Duodenal mucosa (tissue), 2 donors: ENCODE data around the gene NOP16.

Experiments
- H3K27ac ChIP-seq: one replicate; pipeline ENCODE4 v1.7.0; 2013; ENCODE audit warnings: low read depth, low read length
- H3K27me3 ChIP-seq, 2 donors: one replicate each; pipeline ENCODE4 v1.7.0; 2013; ENCODE audit warnings: low read length in 2 of 2, control low read depth in 1 of 2; ENCODE audit not compliant: insufficient read depth in 2 of 2, control insufficient read depth in 1 of 2
- H3K36me3 ChIP-seq, 2 donors: one replicate each; pipeline ENCODE4 v1.7.0; 2013; ENCODE audit warnings: low read length in 2 of 2, control low read depth in 1 of 2; ENCODE audit not compliant: insufficient read depth in 2 of 2, control insufficient read depth in 1 of 2
- H3K4me1 ChIP-seq, 2 donors: one replicate each; pipeline ENCODE4 v1.7.0; 2013; ENCODE audit warnings: low read length in 2 of 2, control low read depth in 1 of 2; ENCODE audit not compliant: insufficient read depth in 2 of 2, control insufficient read depth in 1 of 2
- H3K4me3 ChIP-seq, 2 donors: one replicate each; pipeline ENCODE4 v1.7.0; 2013; ENCODE audit warnings: low read length in 2 of 2, low read depth in 1 of 2
- H3K9ac ChIP-seq, 2 donors: one replicate each; pipeline ENCODE4 v1.7.0; 2013; ENCODE audit warnings: low read length in 2 of 2, low read depth in 1 of 2
- H3K9me3 ChIP-seq, 2 donors: one replicate each; pipeline ENCODE4 v1.7.0; 2013; ENCODE audit warnings: low read length in 2 of 2, control low read depth in 1 of 2; ENCODE audit not compliant: control insufficient read depth in 1 of 2

NOP16 gene

GRCh38 chr5:176362233-176362490 lies 26.2 kb downstream of the NOP16 start:
- peak overlapping the region; percentile 42 for H3K27ac ChIP-seq
- peaks cover 3 to 5% of the 10 kb centered on the region in 2 donors for H3K36me3 ChIP-seq
- H3K4me1 ChIP-seq = peaks cover 5 to 17% of the 10 kb centered on the region in 2 donors
- H3K9me3 ChIP-seq = no peaks in the 10 kb centered on the region
- H3K4me3 ChIP-seq = peak overlapping the region; percentile 84 to 96
- peaks cover 12 to 13% of the 10 kb centered on the region in 2 donors for H3K27me3 ChIP-seq
- H3K9ac ChIP-seq = peak overlapping the region; percentile 94 to 96

DNA sequence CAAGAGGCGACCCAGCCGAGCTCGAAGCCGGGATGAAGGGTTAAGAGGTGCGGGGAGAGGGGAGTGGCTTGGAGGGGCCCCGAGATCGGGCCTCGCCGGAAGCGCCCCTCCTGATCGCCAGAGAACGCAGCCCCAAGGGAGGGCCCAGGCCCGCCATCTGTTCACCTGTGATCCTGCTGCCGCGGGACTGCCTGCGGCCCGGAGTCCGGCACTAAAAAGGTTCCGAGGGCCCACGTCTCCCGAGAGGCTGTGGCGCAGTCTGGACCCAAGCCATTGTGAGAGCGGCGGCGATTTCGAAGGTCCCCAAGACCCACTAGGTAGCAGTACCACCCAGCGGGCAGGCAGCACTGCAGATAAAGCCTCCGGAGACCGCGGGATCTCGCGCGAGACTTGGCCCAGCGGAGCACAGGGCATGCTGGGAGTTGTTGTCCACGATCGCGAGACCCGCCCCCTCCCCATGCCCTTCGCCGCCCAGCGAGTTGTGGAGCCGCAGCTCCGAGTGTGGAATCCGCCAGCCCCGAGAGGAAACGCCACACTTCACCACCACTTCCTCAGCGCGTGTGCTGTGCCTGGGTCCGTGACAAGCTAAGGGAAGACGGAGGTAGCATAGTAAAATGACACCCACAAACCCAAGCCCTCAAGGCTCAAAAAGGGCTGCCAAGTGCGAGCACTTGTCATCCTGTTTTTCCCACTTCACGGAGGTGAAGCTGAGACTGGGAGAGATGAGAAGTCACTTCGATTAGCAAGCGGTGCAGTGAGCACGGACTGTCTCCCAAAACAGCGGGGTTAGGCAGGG lies 26.8 kb downstream of the NOP16 start, which contains the start of gene KIAA1191:
Gene KIAA1191 (minus strand): TSS at position 328 of the 796 bp plus-strand sequence. CDS start 2,256 bp downstream, outside the sequence.
- Histone ChIP-seq H3K27ac (peak within 1 kb of the TSS; percentile 66), H3K9ac (peak within 1 kb of the TSS; percentile 94 to 96), H3K4me3 (peak within 1 kb of the TSS; percentile 84 to 96), H3K4me1 (peaks cover 5 to 17% of the 10 kb centered on the region in 2 donors), H3K36me3 (peaks cover 3 to 9% of the 10 kb centered on the region in 2 donors), H3K9me3 (no peaks in the 10 kb centered on the region), H3K27me3 (peaks cover 11% of the 10 kb centered on the region in 2 donors)

DNA sequence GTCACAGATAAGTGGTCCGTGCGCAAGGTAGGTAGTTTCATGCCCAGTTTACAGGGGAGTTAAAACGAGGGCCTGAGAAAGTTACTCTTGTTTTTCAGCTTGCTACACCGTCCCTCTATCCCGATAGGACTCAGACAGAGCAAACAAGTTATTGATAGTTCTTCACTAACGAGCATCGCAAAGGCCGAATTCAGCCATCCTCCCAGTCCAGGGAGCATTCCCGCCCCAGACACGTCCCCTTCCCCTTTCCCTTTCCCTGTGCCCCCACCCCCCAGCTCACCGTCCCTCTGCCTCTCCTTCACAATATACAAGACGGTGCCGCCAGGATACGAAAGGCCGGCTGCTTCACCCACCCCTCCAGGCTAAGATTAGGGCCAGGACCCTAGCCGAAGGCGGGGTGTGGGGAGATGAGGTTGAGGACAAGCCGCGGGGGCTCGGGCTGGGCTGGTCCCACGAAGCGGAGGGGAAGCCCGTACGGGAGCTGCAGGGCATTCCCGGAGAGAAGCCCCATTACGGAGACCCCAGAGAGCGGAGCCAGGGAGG lies 27.4 kb downstream of the NOP16 start:
- no peaks in the 10 kb centered on the region for H3K9me3 ChIP-seq
- peak overlapping the region; percentile 66 for H3K27ac ChIP-seq
- H3K36me3 ChIP-seq = peaks cover 9 to 16% of the 10 kb centered on the region in 2 donors
- H3K4me3 ChIP-seq = peak overlapping the region; percentile 84 to 96
- peaks cover 5 to 11% of the 10 kb centered on the region in 2 donors for H3K4me1 ChIP-seq
- peaks cover 5 to 6% of the 10 kb centered on the region in 2 donors for H3K27me3 ChIP-seq
- peak overlapping the region; percentile 94 to 96 for H3K9ac ChIP-seq

DNA sequence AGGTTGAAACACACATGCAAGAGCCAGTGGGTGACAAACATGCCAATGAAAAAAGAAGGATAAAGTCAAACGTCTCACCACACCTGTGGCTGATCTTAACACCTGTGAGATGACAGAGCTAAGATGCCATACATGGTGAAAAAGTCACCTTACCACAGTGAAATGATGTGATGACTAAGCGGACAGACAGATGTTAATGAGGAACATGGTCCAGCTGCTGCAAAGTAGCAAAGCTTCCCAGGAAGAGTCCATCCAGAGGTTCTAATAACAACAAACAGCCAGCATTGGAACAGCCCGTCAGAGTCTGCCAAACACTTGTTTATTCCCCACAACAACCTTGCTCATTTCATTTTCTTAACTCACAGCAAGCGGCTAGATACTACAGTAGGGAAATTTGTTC lies 28.7 kb downstream of the NOP16 start:
- Histone ChIP-seq H3K36me3 (peaks cover 19 to 23% of the 10 kb centered on the region in 2 donors), H3K27me3 (peaks cover under 1% of the 10 kb centered on the region in 2 donors), H3K9ac (no peak overlapping the region), H3K4me3 (no peak overlapping the region), H3K9me3 (no peaks in the 10 kb centered on the region), H3K4me1 (peaks cover 5 to 6% of the 10 kb centered on the region in 2 donors), H3K27ac (no peak overlapping the region)

GRCh38 chr5:176356179-176356566 lies 32.2 kb downstream of the NOP16 start:
- Histone ChIP-seq H3K9me3 (no peaks in the 10 kb centered on the region), H3K36me3 (peaks cover 42 to 51% of the 10 kb centered on the region in 2 donors), H3K27ac (no peak overlapping the region), H3K27me3 (no peaks in the 10 kb centered on the region), H3K9ac (no peak overlapping the region), H3K4me3 (no peak overlapping the region), H3K4me1 (no peaks in the 10 kb centered on the region)

DNA sequence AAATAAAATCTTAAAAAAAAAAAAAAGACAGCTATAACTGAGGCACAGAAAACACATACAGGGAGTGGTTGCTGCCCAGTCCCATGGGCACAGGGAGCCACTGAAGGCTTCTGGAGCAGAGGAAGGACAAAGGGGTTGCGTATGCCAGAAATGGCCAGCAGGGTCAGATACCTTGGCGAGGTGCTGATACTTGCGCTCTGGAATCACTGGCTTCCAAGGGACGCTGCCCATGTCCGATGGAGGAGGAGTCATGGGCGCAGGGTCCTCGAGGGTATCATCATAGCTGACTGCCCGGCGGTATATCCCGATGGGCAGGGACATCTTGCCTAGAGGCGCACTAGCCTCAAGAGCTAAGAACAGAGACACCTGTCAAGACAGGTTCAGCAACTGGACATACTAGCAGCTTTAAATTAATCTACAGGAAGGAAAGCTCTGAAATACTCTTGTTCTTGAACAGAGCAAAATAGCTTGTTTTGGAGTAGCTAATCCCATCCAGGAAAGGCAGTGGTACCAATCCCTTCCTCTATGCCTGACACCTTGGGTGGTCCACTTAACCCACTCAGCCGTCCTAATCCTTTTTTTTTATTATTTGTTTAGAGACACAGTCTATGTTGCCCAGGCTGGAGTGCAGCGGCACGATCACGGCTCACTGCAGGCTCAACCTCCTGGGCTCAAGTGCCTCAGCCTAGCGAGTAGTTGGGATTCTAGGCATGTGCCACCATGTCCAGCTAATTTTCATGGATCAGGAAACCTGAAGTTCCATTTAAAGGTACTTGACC lies 32.8 kb downstream of the NOP16 start:
- no peak overlapping the region for H3K9ac ChIP-seq
- H3K4me1 ChIP-seq = no peaks in the 10 kb centered on the region

DNA sequence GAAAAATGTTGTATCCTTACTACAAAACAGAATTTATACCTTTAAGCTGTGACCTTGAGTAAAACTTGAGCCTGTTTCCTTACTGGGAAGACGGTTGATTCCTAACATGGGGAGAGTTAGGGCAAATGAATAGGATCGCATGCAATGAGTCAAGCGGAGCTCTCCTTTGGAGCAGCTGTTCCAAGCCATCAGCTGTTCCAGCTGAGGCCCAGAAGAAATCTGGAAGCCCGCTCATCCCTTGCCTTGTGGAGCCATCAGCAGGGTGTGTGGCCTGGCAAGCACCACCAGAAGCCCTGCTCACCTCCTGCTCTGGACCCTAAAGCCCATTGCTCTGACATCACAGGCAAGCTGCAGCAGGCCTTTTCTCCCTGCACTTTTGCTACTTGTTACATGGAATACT lies 34.9 kb downstream of the NOP16 start:
- Histone ChIP-seq H3K27me3 (no peaks in the 10 kb centered on the region), H3K9me3 (no peaks in the 10 kb centered on the region), H3K36me3 (peaks cover 61 to 75% of the 10 kb centered on the region in 2 donors), H3K4me1 (no peaks in the 10 kb centered on the region), H3K4me3 (no peak overlapping the region), H3K27ac (no peak overlapping the region), H3K9ac (no peak overlapping the region)

More for the DNA sequence above, 32.8 kb downstream of the NOP16 start:
- no peaks in the 10 kb centered on the region for H3K9me3 ChIP-seq
- H3K27me3 ChIP-seq = no peaks in the 10 kb centered on the region
- no peak overlapping the region for H3K27ac ChIP-seq
- no peak overlapping the region for H3K4me3 ChIP-seq
- peaks cover 45 to 54% of the 10 kb centered on the region in 2 donors for H3K36me3 ChIP-seq

- H3K4me1 ChIP-seq = no peaks in the 10 kb centered on the region
- H3K27me3 ChIP-seq = no peaks in the 10 kb centered on the region
- H3K36me3 ChIP-seq = peaks cover 67 to 84% of the 10 kb centered on the region in 2 donors
- H3K9me3 ChIP-seq = no peaks in the 10 kb centered on the region
- H3K9ac ChIP-seq = no peak overlapping the region
- no peak overlapping the region for H3K4me3 ChIP-seq
- H3K27ac ChIP-seq = no peak overlapping the region
Measured at GRCh38 chr5:176352116-176352878, 36.1 kb downstream of the NOP16 start.

GRCh38 chr5:176350416-176350815 lies 38.0 kb downstream of the NOP16 start:
- no peaks in the 10 kb centered on the region for H3K9me3 ChIP-seq
- H3K9ac ChIP-seq = no peak overlapping the region
- H3K27me3 ChIP-seq = no peaks in the 10 kb centered on the region
- no peaks in the 10 kb centered on the region for H3K4me1 ChIP-seq
- H3K36me3 ChIP-seq = peaks cover 59 to 86% of the 10 kb centered on the region in 2 donors
- no peak overlapping the region for H3K27ac ChIP-seq
- H3K4me3 ChIP-seq = no peak overlapping the region
